GM13976 (cell line): Measurements from ENCODE around the gene GALNT9.
"Not testable (repeated sequence)": the region's sequence is repeated elsewhere in the genome, so short reads cannot be mapped to it uniquely, and the experiment has no call there.

Source experiments
- DNase-seq: peaks from one replicate; pipeline ENCODE4 v3.0.0; 2012; ENCODE audit warnings: low spot score
- in situ Hi-C: fragments of 300-500 bp; cut with MboI; formaldehyde crosslinking; loops from one replicate; pipeline ENCODE4 v1.12.0; 2022; ENCODE audit warnings: low sequenced_read_pairs, mixed read lengths, inconsistent platforms; ENCODE audit not compliant: unreplicated experiment
- TF ChIP-seq, protein P1 (sequence below): IDR thresholded peaks from 2 replicates; pipeline ENCODE4 v1.5.1; 2012; ENCODE audit warnings: borderline replicate concordance, mild to moderate bottlenecking; ENCODE audit not compliant: insufficient read depth; ENCODE audit errors: extremely low read depth, missing control alignments, control extremely low read depth

GALNT9 gene

DNA sequence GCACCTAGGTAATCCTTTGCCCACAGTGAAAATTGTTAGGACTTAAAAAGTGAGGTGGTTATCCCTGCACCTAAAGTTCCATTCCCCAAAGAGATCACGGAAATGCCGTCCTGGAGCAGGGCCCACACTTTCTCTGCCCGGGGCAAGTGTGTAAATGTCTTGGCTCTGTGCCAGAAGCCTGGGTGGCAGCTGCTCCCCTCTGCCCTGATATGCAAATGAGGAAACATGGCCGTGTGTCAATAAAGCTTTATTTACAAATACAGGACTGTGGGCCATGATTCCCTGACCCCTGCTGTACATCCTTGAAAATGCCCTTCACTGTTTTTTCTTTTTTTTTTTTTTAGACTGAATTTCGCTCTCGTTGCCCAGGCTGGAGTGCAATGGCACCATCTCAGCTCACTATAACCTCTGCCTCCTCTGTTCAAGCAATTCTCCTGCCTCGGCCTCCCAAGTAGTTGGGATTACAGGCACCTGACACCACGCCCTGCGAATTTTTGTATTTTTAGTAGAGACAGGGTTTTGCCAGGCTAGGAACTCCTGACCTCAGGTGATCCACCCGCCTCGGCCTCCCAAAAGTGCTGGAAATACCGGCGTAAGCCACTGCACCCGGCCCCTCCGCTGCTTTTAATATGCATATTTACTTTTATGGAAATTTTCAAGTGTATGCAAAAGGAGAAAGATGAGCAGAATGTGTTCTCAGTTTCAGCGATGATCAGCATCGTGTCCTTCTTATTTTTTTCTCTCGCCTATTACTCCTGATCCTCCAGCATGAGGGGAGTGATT, 75.5 kb downstream of the GALNT9 start:
- in situ Hi-C loops, result no loop called here
- TF ChIP-seq, protein P1, sequence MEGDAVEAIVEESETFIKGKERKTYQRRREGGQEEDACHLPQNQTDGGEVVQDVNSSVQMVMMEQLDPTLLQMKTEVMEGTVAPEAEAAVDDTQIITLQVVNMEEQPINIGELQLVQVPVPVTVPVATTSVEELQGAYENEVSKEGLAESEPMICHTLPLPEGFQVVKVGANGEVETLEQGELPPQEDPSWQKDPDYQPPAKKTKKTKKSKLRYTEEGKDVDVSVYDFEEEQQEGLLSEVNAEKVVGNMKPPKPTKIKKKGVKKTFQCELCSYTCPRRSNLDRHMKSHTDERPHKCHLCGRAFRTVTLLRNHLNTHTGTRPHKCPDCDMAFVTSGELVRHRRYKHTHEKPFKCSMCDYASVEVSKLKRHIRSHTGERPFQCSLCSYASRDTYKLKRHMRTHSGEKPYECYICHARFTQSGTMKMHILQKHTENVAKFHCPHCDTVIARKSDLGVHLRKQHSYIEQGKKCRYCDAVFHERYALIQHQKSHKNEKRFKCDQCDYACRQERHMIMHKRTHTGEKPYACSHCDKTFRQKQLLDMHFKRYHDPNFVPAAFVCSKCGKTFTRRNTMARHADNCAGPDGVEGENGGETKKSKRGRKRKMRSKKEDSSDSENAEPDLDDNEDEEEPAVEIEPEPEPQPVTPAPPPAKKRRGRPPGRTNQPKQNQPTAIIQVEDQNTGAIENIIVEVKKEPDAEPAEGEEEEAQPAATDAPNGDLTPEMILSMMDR, result no peak
- no peak for DNase-seq

DNA sequence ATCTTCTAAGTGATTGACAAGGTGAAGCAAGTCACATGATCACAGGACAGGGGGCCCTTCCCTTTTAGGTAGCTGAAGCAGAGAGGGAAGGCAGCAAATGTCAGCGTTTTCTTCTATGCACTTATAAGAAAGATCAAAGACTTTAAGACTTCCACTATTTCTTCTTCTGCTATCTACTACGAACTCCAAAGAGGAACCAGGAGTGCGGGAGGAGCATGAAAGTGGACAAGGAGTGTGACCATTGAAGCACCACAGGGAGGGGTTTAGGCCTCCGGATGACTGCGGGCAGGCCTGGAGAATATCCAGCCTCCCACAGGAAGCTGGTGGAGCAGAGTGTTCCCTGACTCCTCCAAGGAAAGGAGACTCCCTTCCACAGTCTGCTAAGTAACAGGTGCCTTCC, 76.4 kb downstream of the GALNT9 start:
- DNase-seq, in situ Hi-C loops: not testable (repeated sequence)

DNA sequence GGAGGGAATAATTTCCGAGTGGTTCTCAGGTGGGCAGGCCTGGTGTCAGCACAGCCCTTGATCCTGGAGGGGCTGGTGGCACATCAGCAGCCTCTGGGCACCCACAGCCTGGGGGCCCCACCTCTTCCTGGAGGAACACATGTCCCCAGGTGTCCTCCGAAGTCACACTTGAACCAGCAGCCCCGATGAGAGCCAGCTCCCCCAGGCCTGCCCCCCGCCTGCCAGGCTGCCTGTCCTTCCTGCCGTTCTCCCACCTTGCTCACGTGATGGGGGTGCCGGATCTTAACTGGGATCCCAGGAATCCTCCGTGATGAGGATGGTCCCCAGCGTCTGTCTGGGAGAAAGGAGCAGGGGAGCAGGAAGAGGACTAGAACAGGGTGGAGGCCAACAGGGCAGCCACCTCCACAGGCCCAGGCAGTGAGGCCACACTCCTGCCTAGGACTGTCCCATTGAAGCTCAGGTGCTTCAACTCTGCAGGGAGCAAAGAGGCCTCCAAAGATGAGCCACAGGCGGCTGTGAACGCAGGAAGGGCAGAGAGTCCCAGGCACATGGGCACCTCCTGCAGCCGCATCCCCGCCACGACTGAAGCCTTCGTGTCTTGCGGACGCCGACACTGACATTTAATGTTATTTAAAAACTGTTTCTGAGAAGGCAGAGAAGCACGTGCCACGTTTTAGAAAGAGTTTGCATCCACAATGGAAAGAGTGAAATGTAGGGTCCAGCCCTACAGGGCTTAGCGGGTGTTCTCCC, 77.5 kb downstream of the GALNT9 start:
- no peak for DNase-seq
- in situ Hi-C loops, result no loop called here

DNA sequence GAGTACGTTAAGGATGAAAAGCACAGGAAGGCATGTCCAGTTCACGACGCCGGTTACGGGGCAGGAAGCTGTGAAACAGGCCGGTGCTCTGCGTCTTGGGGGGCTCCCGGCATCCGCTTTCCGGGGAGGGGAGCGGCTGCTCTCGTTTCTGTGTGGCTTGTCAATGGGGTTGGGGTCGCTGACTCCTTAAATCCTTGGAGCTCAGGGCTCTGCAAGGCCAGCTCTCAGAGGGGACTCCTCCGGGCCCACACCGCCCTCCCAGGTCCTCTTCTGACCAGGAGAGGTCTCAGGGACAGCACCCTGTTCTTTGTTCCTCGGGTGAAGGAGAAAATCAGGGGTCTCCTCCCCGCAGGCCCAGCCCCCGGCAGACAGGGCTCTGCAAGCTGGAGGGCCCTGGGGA, 78.1 kb downstream of the GALNT9 start:
- TF ChIP-seq, protein P1, result no peak
- no peak for DNase-seq
- in situ Hi-C loops, result no loop called here

More for the DNA sequence above, 77.5 kb downstream of the GALNT9 start:
- TF ChIP-seq, protein P1, result no peak

DNA sequence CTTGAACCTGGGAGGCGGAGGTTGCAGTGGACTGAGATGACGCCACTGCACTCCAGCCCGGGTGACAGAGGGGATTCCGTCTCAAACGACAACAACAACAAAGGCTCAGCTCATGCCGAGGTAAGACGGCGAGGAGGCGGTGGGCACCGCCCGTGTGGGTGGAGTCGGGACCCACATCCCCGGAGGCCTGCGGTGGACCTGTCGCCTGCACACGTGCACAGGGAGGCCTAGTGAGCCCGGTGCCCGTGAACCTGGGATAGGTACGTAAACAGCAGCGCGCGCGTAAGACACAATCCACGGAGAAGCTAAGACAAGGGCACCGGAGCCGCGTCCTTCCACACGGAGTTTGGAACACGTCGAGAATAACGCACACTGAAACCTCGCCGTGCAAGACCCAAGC, 78.7 kb downstream of the GALNT9 start:
- in situ Hi-C loops, result no loop called here
- TF ChIP-seq, protein P1, result no peak
- no peak for DNase-seq

DNA sequence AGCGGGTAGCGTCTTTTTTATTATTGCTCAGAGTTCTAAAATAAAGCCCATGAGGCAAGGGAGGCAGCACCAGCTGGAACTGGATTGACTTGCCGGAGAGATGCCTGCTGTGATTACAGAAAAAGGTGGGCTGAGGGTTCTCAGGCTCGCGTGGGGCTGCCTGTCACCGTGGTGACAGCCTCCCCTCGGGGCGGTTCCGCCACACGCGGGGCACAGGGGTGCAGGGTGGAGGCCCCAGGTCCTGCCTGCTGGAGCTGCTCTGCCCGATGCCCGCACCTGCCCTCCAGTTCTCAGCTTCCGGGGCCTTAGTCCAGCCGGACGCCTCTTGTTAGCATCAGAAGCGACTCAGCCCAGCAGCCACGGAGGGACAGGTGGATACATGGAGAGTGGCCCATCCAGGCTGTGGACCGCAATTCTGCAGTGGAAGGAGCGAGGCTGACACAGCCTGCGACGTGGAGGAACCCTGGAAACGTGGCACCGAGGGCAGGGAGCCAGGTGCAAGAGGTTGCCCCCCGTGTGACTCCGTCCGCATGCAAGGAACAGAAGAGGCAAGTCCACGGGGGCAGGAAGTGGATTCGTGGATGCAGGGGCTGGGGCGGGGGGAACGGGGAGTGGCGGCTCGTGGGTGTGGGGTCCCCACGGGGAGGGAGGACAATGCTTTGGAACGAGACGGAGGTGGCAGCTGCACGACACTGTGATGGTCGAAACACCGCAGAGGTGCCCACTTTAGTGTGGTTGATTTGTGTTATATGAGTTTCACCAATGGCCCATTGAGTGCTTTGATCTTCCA, 79.5 kb downstream of the GALNT9 start:
- TF ChIP-seq, protein P1, result no peak
- no peak for DNase-seq
- in situ Hi-C loops, result no loop called here
